Measurements from ENCODE around the gene TXNDC5.
"Not testable (repeated sequence)": the region's sequence is repeated elsewhere in the genome, so short reads cannot be mapped to it uniquely, and the experiment has no call there.

Gene TXNDC5

GRCh38 chr6:7914311-7914710, 3.7 kb upstream of the TXNDC5 start:
- DNase-seq (ENCODE audit: low read depth) = no peak

GRCh38 chr6:7912736-7913517, 2.3 kb upstream of the TXNDC5 start:
- DNase-seq (ENCODE audit: low read depth) = no peak

GRCh38 chr6:7912024-7912423, 1.4 kb upstream of the TXNDC5 start:
- DNase-seq (ENCODE audit: low read depth) = no peak

- DNase-seq (ENCODE audit: low read depth) = no peak
Measured at GRCh38 chr6:7911345-7911725, 747 bp upstream of the TXNDC5 start.

- DNase-seq (ENCODE audit: low read depth) = no peak
Measured at GRCh38 chr6:7910298-7910653, 312 bp downstream of the TXNDC5 start.

GRCh38 chr6:7909323-7910276, 988 bp downstream of the TXNDC5 start:
- no peak for DNase-seq (ENCODE audit: low read depth)

- no peak for DNase-seq (ENCODE audit: low read depth)
Measured at GRCh38 chr6:7907159-7907558, 3.4 kb downstream of the TXNDC5 start.

- DNase-seq (ENCODE audit: low read depth) = no peak
Measured at GRCh38 chr6:7906741-7907140, 3.8 kb downstream of the TXNDC5 start.

- no peak for DNase-seq (ENCODE audit: low read depth)
Measured at GRCh38 chr6:7905416-7905815, 5.2 kb downstream of the TXNDC5 start.

- DNase-seq (ENCODE audit: low read depth) = no peak
Measured at GRCh38 chr6:7904654-7905319, 5.8 kb downstream of the TXNDC5 start.

- DNase-seq (ENCODE audit: low read depth) = no peak
Measured at GRCh38 chr6:7903673-7904072, 6.9 kb downstream of the TXNDC5 start.

GRCh38 chr6:7902867-7903266, 7.7 kb downstream of the TXNDC5 start:
- no peak for DNase-seq (ENCODE audit: low read depth)

- no peak for DNase-seq (ENCODE audit: low read depth)
Measured at GRCh38 chr6:7902221-7902620, 8.4 kb downstream of the TXNDC5 start.

- no peak for DNase-seq (ENCODE audit: low read depth)
Measured at GRCh38 chr6:7901780-7902179, 8.8 kb downstream of the TXNDC5 start.

- no peak for DNase-seq (ENCODE audit: low read depth)
Measured at GRCh38 chr6:7901056-7901455, 9.5 kb downstream of the TXNDC5 start.

GRCh38 chr6:7900621-7901020, 10.0 kb downstream of the TXNDC5 start:
- DNase-seq (ENCODE audit: low read depth) = no peak

- DNase-seq (ENCODE audit: low read depth) = no peak
Measured at GRCh38 chr6:7899889-7900213, 10.7 kb downstream of the TXNDC5 start.

GRCh38 chr6:7899101-7899888, 11.3 kb downstream of the TXNDC5 start:
- DNase-seq (ENCODE audit: low read depth) = no peak

GRCh38 chr6:7898193-7898586, 12.4 kb downstream of the TXNDC5 start:
- not testable (repeated sequence) for DNase-seq (ENCODE audit: low read depth)

- no peak for DNase-seq (ENCODE audit: low read depth)
Measured at GRCh38 chr6:7897461-7898192, 13.0 kb downstream of the TXNDC5 start.

GRCh38 chr6:7896465-7896987, 14.1 kb downstream of the TXNDC5 start:
- DNase-seq (ENCODE audit: low read depth) = no peak

All from GM04503 (cell line).